Type B pancreatic cell (in vitro differentiated cells): ENCODE results near the gene HP1BP3. TPM values are rescaled to one million over a fixed set of nuclear protein-coding genes. Genes with fewer than 3 reads are reported as not detected.

ENCODE experiments used
- DNase-seq: peaks from one replicate; pipeline ENCODE4 v3.0.0; 2021; ENCODE audit warnings: mixed read lengths; ENCODE audit not compliant: unreplicated experiment; ENCODE audit errors: extremely low spot score
- H3K27ac Mint-ChIP-seq: 2 replicates; pipeline ENCODE4 v1.8.0; 2021; ENCODE audit warnings: mild to moderate bottlenecking, mixed read lengths
- H3K27me3 Mint-ChIP-seq: 2 replicates; pipeline ENCODE4 v1.8.0; 2021; ENCODE audit warnings: mixed read lengths
- H3K36me3 Mint-ChIP-seq: 2 replicates; pipeline ENCODE4 v1.8.0; 2021; ENCODE audit warnings: mixed read lengths
- H3K4me1 Mint-ChIP-seq: one replicate; pipeline ENCODE4 v1.8.0; 2021; ENCODE audit warnings: mixed read lengths; ENCODE audit not compliant: unreplicated experiment
- H3K4me3 Mint-ChIP-seq: 2 replicates; pipeline ENCODE4 v1.8.0; 2021; ENCODE audit warnings: mild to moderate bottlenecking, mixed read lengths
- H3K9me3 Mint-ChIP-seq: 2 replicates; pipeline ENCODE4 v1.8.0; 2021; ENCODE audit warnings: mixed read lengths
- total RNA-seq: library from RNA; stranded (reverse); gene quantifications from 2 replicates; pipeline ENCODE4 v1.2.1, GENCODE V29; 2021; ENCODE audit warnings: low replicate concordance
- TF ChIP-seq, protein P1 (sequence below): fragments of 200-600 bp; sonication (generic); conservative IDR thresholded peaks from 2 replicates; pipeline ENCODE4 v1.5.0; 2021; ENCODE audit warnings: antibody characterized with exemption, mild to moderate bottlenecking

The HP1BP3 gene
- total RNA-seq, 1 donor from 2014 or later: 326 TPM

DNA sequence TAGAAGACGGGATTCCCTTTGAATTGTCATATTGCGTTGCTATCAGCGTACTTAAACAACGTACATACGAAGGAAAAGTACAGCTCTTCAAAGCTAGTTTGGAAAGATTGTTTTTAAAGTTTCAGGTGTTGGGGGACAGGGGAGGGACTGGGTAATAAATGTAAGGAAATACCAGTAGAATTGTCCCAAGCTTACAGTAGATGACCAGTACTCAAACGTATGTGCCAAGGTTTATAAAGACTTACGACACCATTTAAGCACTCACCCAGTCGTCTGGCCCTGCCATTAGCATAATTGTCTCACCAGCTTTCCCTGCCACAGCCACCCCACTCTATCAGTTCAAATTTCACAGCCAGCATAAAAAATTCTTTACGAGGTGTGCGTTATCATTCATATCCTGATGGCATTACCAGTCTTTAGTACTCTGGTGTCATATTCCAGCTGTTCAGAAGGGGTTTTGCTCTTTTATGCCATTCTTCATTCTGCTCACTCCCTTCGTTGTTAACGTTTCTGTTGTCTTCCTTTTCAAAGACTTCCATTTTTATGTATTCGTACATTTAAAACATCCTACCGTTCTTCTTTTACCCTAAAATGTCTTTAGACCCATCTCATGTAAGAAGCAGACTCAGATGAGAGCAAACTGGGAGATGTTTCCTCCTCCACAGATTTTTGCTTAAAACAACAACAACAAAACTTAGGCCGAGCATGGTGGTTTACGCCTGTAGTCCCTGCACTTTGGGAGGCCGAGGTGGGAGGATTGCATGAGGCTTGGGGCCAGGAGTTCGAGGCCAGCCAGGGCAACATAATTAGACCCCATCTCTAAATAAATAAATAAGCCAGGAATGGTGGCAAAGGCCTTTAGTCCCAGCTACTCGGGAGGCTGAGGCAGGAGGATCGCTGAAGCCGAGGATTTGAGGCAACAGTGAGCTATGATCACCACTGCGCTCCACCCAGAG, 1.0 kb upstream of the HP1BP3 start:
- Mint-ChIP-seq H3K27ac (peak overlapping the region; percentile 98), H3K27me3 (no peaks in the 10 kb centered on the region), H3K9me3 (no peaks in the 10 kb centered on the region), H3K4me1 (peaks cover 12% of the 10 kb centered on the region), H3K36me3 (no peaks in the 10 kb centered on the region), H3K4me3 (peak overlapping the region; percentile 98)
- TF ChIP-seq, protein P1, sequence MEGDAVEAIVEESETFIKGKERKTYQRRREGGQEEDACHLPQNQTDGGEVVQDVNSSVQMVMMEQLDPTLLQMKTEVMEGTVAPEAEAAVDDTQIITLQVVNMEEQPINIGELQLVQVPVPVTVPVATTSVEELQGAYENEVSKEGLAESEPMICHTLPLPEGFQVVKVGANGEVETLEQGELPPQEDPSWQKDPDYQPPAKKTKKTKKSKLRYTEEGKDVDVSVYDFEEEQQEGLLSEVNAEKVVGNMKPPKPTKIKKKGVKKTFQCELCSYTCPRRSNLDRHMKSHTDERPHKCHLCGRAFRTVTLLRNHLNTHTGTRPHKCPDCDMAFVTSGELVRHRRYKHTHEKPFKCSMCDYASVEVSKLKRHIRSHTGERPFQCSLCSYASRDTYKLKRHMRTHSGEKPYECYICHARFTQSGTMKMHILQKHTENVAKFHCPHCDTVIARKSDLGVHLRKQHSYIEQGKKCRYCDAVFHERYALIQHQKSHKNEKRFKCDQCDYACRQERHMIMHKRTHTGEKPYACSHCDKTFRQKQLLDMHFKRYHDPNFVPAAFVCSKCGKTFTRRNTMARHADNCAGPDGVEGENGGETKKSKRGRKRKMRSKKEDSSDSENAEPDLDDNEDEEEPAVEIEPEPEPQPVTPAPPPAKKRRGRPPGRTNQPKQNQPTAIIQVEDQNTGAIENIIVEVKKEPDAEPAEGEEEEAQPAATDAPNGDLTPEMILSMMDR: no peak
- DNase-seq: no peak

DNA sequence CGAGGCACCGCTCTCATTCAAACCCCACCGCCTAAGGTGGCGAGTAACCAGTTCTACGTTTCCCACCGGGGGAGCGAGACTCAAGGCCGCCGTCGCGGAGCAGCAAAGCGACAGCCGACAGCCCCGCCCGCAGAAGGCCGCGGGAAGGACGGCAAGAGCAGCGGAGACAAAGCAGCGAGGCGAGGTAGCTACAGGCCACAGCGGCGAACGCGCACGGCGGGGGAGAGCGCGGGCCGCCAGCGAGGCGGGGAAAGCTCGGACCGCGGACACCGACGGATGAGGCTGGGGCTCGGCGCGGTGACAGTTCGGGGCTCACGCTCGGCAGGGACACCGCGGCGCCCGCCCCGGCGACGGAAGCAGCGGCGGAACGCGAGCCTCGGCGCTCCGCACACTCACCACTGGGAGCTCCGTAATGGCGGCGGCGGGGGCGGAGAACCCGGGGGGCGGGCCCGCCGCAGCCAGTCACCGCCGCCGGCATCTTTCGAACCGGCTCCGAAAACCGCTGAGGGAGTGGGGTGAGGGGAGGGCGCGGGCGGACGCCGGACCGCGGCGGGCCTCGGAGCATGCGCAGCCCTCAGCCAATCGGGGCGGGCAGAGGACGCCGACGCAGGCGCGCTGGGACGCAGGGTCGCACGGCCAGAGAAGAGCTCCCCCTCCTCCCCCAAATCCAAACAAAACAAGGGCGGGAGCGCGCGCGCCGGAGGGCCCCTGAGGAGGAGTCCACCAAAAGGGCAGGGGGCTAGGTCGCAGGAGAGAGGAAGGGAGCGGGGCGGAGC, 666 bp downstream of the HP1BP3 start:
- peak; percentile 98 for DNase-seq
- peak overlapping the region; percentile 100 for H3K4me3 Mint-ChIP-seq
- peak overlapping the region; percentile 89 for H3K27ac Mint-ChIP-seq
- no peaks in the 10 kb centered on the region for H3K9me3 Mint-ChIP-seq
- peaks cover 12% of the 10 kb centered on the region for H3K4me1 Mint-ChIP-seq
- TF ChIP-seq, protein P1: no peak
- no peaks in the 10 kb centered on the region for H3K27me3 Mint-ChIP-seq
- no peaks in the 10 kb centered on the region for H3K36me3 Mint-ChIP-seq

DNA sequence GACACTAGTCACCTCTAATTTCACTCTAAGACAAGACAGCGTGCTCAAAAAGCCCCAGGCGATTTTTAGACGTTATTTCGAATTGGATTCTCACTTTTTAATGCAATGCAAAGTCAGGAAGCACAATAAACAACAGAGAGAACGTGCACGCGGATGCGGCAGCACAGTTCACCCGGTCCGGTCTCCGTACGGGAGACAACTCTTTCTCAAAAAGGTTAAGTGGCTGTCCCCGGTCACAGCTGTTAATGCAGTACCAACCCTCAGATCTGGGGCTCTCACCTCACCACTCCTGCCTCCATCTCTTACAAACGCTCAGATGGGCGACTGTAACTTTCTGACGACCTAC, 1.2 kb downstream of the HP1BP3 start:
- DNase-seq: no peak
- no peaks in the 10 kb centered on the region for H3K27me3 Mint-ChIP-seq
- no peaks in the 10 kb centered on the region for H3K9me3 Mint-ChIP-seq
- peak overlapping the region; percentile 100 for H3K4me3 Mint-ChIP-seq
- peak overlapping the region; percentile 89 for H3K27ac Mint-ChIP-seq
- H3K4me1 Mint-ChIP-seq: peaks cover 17% of the 10 kb centered on the region
- peaks cover 4% of the 10 kb centered on the region for H3K36me3 Mint-ChIP-seq
- TF ChIP-seq, protein P1: no peak

DNA sequence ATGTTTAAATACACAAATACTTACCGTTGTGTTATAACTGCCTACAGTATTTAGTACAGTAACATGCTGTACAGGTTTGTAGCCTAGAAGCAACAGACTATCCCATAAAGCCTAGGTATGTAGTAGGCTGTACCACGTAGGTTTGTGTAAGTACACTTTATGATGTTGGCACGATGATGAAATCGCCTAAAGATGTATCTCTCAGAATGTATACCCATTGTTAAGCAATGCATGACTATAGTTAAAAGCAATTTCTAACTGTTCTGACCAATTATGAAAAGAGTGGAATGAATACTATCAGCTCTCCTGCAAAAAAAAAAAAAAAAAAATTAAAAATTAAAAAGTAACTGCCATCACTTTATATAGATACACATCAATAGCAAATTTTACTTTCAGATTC, 11.4 kb downstream of the HP1BP3 start:
- TF ChIP-seq, protein P1: no peak
- no peaks in the 10 kb centered on the region for H3K9me3 Mint-ChIP-seq
- H3K4me3 Mint-ChIP-seq: no peak overlapping the region
- H3K27me3 Mint-ChIP-seq: no peaks in the 10 kb centered on the region
- H3K27ac Mint-ChIP-seq: no peak overlapping the region
- H3K36me3 Mint-ChIP-seq: peaks cover 32% of the 10 kb centered on the region
- H3K4me1 Mint-ChIP-seq: peaks cover under 1% of the 10 kb centered on the region
- no peak for DNase-seq

DNA sequence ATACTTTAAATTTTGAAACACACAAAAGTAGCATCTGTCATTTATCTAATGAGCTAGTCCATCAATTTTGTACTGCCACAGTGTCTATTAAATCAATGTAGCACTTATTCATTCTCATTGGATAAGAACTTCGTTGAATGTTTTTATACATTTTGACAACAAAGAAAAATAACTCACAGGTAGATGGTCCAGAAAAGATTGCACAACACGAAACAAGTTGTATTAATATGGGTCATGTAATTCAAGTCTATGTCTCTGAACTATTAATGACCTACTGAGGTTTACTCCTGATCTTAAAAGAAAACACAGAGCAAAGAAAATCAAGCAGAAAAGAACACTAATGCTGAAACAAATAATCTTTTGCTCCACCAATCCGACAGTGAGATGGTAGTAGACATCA, 15.3 kb downstream of the HP1BP3 start:
- no peaks in the 10 kb centered on the region for H3K4me1 Mint-ChIP-seq
- no peaks in the 10 kb centered on the region for H3K27me3 Mint-ChIP-seq
- peaks cover 36% of the 10 kb centered on the region for H3K36me3 Mint-ChIP-seq
- TF ChIP-seq, protein P1: no peak
- H3K27ac Mint-ChIP-seq: no peak overlapping the region
- no peak overlapping the region for H3K4me3 Mint-ChIP-seq
- DNase-seq: no peak
- no peaks in the 10 kb centered on the region for H3K9me3 Mint-ChIP-seq
